Cardiac fibroblast (primary cell): Measurements from ENCODE around the gene PDK2.

Experiments
- DNase-seq, 2 donors: peaks; one replicate each; pipeline versions ENCODE4 v3.0.0 to v3.0.0-alpha.2; 2010; ENCODE audit warnings: low read depth in 2 of 2
- H3K4me3 ChIP-seq, 2 donors: replicated peaks in 1 of 2; 1 replicate in 1 of 2; 2 replicates in 1 of 2; pipeline ENCODE4 v1.5.1; 2011; ENCODE audit warnings: low read depth in 2 of 2, low read length in 2 of 2, mild to moderate bottlenecking in 2 of 2, moderate library complexity in 1 of 2
- TF ChIP-seq, protein P1 (sequence below): IDR thresholded peaks from one replicate; pipeline ENCODE4 v1.5.1; 2011; ENCODE audit warnings: low read depth, mild to moderate bottlenecking, low read length, inconsistent platforms

Gene PDK2

DNA sequence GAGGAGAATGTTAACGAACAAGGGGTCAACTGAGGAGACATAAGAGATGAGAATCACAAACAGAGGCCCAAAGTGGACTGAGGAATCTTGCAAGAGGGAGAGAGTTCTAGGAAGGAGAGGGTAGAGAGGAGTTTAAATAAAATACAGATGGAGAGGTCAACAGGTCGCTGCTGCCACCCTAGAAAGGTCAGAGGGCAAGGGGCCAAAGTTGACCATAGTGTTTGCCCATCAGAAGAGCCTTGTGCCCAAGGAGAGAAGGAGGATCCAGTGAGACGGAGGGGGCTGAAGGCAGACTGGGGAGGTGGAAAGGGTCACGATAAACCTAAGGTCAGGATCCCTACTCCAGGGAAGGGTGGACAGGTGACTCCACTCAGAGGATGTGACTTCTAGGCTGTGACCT is 46.2 kb upstream of the PDK2 start:
- TF ChIP-seq, protein P1, sequence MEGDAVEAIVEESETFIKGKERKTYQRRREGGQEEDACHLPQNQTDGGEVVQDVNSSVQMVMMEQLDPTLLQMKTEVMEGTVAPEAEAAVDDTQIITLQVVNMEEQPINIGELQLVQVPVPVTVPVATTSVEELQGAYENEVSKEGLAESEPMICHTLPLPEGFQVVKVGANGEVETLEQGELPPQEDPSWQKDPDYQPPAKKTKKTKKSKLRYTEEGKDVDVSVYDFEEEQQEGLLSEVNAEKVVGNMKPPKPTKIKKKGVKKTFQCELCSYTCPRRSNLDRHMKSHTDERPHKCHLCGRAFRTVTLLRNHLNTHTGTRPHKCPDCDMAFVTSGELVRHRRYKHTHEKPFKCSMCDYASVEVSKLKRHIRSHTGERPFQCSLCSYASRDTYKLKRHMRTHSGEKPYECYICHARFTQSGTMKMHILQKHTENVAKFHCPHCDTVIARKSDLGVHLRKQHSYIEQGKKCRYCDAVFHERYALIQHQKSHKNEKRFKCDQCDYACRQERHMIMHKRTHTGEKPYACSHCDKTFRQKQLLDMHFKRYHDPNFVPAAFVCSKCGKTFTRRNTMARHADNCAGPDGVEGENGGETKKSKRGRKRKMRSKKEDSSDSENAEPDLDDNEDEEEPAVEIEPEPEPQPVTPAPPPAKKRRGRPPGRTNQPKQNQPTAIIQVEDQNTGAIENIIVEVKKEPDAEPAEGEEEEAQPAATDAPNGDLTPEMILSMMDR = no peak
- H3K4me3 ChIP-seq = no peak overlapping the region
- DNase-seq = no peak

DNA sequence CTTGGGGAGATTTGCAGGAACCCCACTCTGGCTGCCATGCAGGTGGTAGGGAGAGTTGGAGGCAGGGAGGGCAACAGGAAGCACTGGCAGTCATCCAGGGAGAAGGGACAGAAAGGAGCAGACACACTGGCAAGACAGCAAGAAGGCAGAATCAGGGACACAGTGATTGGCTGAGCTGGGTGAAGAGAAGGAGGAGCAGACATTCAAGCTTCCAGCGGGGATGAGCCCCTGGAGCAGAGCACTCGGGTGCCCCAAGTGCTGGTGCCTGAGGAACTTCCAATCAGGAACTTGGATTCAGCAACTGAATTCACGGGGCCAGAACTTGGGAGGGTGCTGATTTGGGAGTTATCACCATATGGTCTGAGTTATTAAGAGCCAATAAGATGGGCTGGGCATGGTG is 45.5 kb upstream of the PDK2 start:
- H3K4me3 ChIP-seq = no peak overlapping the region
- TF ChIP-seq, protein P1 = no peak
- no peak for DNase-seq

DNA sequence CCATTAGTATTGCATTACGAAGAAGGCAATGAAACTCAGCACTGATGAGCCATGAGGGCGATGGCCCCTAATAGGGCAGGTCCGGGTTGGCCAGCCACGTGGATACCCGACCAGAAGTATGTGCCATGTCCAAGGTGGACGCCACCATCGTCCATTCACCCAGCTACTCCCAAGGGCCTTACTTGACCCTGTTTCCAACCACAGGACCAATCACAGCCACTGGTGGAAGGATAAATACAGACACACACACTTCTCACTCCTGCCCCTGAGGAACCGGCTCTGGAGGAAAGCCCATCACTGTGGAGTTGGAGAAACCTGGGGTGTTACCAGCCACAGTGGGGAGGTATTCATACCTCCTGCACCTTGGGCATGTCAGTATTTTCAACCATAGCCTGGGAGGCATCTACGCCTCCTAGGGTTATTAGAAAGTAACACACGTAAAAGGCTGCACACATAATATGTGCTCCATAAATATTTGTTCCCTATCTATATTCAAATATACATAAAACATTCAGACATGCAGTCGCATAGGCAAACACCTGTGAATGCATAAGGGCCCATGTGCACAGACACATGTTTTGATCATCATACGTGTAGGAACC is 44.6 kb upstream of the PDK2 start:
- DNase-seq = no peak
- H3K4me3 ChIP-seq = no peak overlapping the region
- TF ChIP-seq, protein P1 = no peak

DNA sequence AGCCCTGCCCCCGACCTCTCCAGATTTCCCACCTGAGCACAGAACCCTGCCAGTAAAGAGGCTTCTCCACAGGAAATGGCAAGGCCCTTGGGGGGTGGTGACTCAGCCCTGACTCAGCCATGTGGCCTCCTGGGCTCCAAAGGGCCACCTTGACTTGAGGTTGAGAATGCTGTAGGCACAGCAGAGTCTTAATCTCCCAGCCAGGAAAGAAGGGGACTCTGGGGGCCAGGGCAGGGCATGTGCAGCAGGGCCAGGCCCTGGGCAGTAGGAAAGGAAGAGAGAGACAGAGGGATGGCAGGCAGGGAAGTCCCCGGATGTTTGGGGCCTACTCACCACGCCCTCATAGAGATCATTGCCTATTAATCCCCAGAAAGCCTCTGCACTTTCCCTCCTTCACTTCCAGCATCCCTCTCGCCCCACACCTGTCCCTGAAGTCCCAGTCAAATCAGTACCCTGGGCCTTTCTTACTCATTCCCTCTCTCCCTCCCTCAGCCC is 44.0 kb upstream of the PDK2 start:
- TF ChIP-seq, protein P1 = no peak
- no peak overlapping the region for H3K4me3 ChIP-seq
- DNase-seq = peak; percentile 53 to 89

DNA sequence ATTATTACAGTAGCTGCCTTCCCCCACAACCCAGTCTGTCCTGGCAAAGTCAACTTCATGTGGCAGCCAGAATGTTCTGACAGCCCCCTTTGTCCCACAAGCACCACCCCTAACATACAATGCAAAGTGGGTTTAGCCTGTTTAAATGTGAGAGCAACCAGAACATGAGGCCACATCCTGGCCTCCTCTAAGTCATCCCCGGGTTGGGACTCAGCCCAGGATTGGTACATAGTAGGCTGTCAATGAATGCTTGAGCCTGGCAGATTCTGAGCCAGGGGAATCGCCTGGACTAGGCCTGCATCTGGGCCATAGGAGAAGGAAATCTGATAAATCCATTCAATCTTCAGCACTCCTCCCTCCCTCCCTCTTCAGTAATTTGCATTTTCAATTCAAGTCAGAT is 43.5 kb upstream of the PDK2 start:
- TF ChIP-seq, protein P1 = no peak
- DNase-seq = peak; percentile 38 to 54
- H3K4me3 ChIP-seq = no peak overlapping the region

DNA sequence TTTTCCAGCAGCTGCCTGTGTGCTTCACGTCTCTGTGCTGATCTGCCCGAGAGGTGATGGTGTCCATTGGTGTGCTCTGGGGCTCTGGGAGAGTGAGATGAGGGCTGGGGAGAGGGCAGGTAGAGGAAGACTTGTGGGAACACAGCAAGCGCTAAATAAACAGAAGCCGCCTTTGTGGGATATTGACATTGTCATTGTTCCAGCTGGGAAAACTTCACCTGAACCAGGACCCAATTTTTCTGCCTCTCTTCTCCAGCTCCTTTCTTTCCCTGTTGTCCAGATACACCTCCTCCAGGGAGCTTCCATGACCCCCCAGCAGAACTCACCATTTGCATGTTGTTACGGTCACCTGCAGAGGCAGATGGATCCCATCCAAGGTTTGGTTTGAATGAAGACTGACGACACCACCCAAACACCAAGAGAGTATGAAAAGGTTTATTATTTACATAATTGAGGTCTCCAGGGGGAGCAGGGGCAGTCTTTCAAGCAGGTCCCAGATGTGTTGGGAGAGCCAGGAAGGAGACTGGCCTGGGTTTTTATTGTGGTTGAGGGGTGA is 42.8 kb upstream of the PDK2 start:
- no peak overlapping the region for H3K4me3 ChIP-seq
- DNase-seq = no peak
- TF ChIP-seq, protein P1 = no peak
